C4-2B (cell line): ENCODE data around the gene UQCRHL.

Experiments used
- ZFX ChIP-seq: fragments of 450-650 bp; IDR thresholded peaks from 2 replicates; pipeline ENCODE4 v1.6.1; 2017
- TF ChIP-seq, protein P1 (sequence below): fragments of 450-650 bp; conservative IDR thresholded peaks from 2 replicates; pipeline ENCODE4 v1.5.1; 2017; ENCODE audit warnings: mild to moderate bottlenecking

DNA sequence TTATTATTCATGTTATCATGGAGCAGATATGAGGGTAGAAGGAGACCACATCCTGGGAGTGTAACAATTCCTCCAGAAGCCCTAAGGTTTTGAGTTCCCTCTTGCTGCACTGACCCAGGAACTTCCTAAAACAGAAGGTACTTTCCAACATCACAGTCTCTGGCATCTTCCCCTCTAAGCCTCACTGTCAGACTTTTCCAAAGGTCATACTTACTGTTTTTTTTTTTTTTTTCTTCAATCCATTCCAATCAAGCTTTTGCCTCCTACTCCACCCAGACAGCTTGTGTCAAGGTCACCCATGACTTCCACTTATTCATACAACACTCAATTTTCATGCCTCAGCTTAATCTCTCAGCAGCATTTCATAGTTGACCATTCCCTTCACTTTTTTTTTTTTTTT, 18.4 kb upstream of the UQCRHL start:
- TF ChIP-seq, protein P1, sequence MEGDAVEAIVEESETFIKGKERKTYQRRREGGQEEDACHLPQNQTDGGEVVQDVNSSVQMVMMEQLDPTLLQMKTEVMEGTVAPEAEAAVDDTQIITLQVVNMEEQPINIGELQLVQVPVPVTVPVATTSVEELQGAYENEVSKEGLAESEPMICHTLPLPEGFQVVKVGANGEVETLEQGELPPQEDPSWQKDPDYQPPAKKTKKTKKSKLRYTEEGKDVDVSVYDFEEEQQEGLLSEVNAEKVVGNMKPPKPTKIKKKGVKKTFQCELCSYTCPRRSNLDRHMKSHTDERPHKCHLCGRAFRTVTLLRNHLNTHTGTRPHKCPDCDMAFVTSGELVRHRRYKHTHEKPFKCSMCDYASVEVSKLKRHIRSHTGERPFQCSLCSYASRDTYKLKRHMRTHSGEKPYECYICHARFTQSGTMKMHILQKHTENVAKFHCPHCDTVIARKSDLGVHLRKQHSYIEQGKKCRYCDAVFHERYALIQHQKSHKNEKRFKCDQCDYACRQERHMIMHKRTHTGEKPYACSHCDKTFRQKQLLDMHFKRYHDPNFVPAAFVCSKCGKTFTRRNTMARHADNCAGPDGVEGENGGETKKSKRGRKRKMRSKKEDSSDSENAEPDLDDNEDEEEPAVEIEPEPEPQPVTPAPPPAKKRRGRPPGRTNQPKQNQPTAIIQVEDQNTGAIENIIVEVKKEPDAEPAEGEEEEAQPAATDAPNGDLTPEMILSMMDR: no peak
- no peak for TF ChIP-seq ZFX
